OCI-LY3 (cell line): ENCODE measurements around the gene VGLL4.

ENCODE experiments used
- H2AFZ ChIP-seq: fragments of 200-600, 300-600 bp; shearing (Covaris generic); 2 replicates; pipeline ENCODE4 v1.6.0; 2014; ENCODE audit warnings: antibody characterized with exemption, low read depth, low read length
- H3K27ac ChIP-seq: fragments of 200-600, 300-600 bp; sonication (generic); 2 replicates; pipeline ENCODE4 v1.5.1; 2014; ENCODE audit warnings: mild to moderate bottlenecking, low read length, moderate library complexity, mixed read lengths
- H3K27me3 ChIP-seq: fragments of 200-600, 300-600 bp; sonication (generic); 2 replicates; pipeline ENCODE4 v1.6.1; 2014; ENCODE audit warnings: low read depth, low read length, mixed read lengths
- H3K36me3 ChIP-seq: fragments of 200-600, 300-600 bp; sonication (generic); replicated peaks from 2 replicates; pipeline ENCODE3; 2014; ENCODE audit warnings: low read depth, low read length, mixed read lengths
- H3K4me1 ChIP-seq: fragments of 300-600, 200-600 bp; sonication (generic); 2 replicates; pipeline ENCODE4 v1.6.1; 2014; ENCODE audit warnings: low read length, mixed read lengths
- H3K4me2 ChIP-seq: fragments of 200-600, 300-600 bp; sonication (generic); 2 replicates; pipeline ENCODE4 v1.6.1; 2014; ENCODE audit warnings: low read length, mixed read lengths
- H3K4me3 ChIP-seq: fragments of 300-600, 200-600 bp; sonication (generic); 2 replicates; pipeline ENCODE4 v1.5.1; 2014; ENCODE audit warnings: antibody characterized with exemption, mild to moderate bottlenecking, low read length, moderate library complexity
- H3K79me2 ChIP-seq: fragments of 300-600, 200-600 bp; shearing (Covaris generic); 2 replicates; pipeline ENCODE4 v1.6.1; 2014; ENCODE audit warnings: mild to moderate bottlenecking, low read length, mixed read lengths
- H3K9ac ChIP-seq: fragments of 300-600, 200-600 bp; shearing (Covaris generic); 2 replicates; pipeline ENCODE4 v1.6.0; 2014; ENCODE audit warnings: mild to moderate bottlenecking, low read length, moderate library complexity
- H3K9me3 ChIP-seq: fragments of 200-600, 300-600 bp; shearing (Covaris generic); 2 replicates; pipeline ENCODE4 v1.6.1; 2014; ENCODE audit warnings: low read length, mixed read lengths; ENCODE audit not compliant: insufficient read depth
- H4K20me1 ChIP-seq: fragments of 200-600, 300-600 bp; sonication (generic); 2 replicates; pipeline ENCODE4 v1.6.1; 2016; ENCODE audit warnings: low read length, mixed read lengths; ENCODE audit not compliant: insufficient read depth
- CTCF ChIP-seq: fragments of 200-600, 300-600 bp; sonication (generic); IDR thresholded peaks from 2 replicates; pipeline ENCODE4 v1.5.1; 2014; ENCODE audit warnings: antibody characterized with exemption, low read length, low read depth
- EZH2phosphoT487 ChIP-seq: fragments of 200-600 bp; shearing (Covaris generic); IDR thresholded peaks from 2 replicates; pipeline ENCODE4 v1.6.1; 2018; ENCODE audit warnings: antibody characterized with exemption, mixed run types, low read depth

Gene VGLL4

GRCh38 chr3:11534793-11535101 lies 109.0 kb downstream of the VGLL4 start:
- Histone ChIP-seq H3K36me3 (no peaks in the 10 kb centered on the region), H3K4me1 (no peaks in the 10 kb centered on the region), H3K4me2 (no peak overlapping the region), H3K79me2 (no peaks in the 10 kb centered on the region), H2AFZ (no peak overlapping the region), H3K9ac (no peak overlapping the region), H3K9me3 (no peaks in the 10 kb centered on the region), H3K27ac (no peak overlapping the region), H3K27me3 (no peaks in the 10 kb centered on the region), H3K4me3 (no peak overlapping the region), H4K20me1 (no peaks in the 10 kb centered on the region)
- TF ChIP-seq CTCF (no peak), EZH2phosphoT487 (no peak)

GRCh38 chr3:11534011-11534792 lies 109.5 kb downstream of the VGLL4 start:
- Histone ChIP-seq H3K9me3 (no peaks in the 10 kb centered on the region), H3K9ac (no peak overlapping the region), H3K27me3 (no peaks in the 10 kb centered on the region), H3K4me2 (no peak overlapping the region), H3K4me1 (no peaks in the 10 kb centered on the region), H2AFZ (no peak overlapping the region), H4K20me1 (no peaks in the 10 kb centered on the region), H3K27ac (no peak overlapping the region), H3K79me2 (no peaks in the 10 kb centered on the region), H3K4me3 (no peak overlapping the region), H3K36me3 (no peaks in the 10 kb centered on the region)
- TF ChIP-seq EZH2phosphoT487 (no peak), CTCF (no peak)

GRCh38 chr3:11532931-11533391 lies 110.8 kb downstream of the VGLL4 start:
- Histone ChIP-seq H3K9me3 (no peaks in the 10 kb centered on the region), H3K9ac (no peak overlapping the region), H3K36me3 (no peaks in the 10 kb centered on the region), H4K20me1 (no peaks in the 10 kb centered on the region), H3K27ac (no peak overlapping the region), H3K4me1 (no peaks in the 10 kb centered on the region), H3K4me2 (no peak overlapping the region), H3K4me3 (no peak overlapping the region), H3K79me2 (no peaks in the 10 kb centered on the region), H3K27me3 (no peaks in the 10 kb centered on the region), H2AFZ (no peak overlapping the region)
- TF ChIP-seq EZH2phosphoT487, result no peak
- no peak for TF ChIP-seq CTCF

DNA sequence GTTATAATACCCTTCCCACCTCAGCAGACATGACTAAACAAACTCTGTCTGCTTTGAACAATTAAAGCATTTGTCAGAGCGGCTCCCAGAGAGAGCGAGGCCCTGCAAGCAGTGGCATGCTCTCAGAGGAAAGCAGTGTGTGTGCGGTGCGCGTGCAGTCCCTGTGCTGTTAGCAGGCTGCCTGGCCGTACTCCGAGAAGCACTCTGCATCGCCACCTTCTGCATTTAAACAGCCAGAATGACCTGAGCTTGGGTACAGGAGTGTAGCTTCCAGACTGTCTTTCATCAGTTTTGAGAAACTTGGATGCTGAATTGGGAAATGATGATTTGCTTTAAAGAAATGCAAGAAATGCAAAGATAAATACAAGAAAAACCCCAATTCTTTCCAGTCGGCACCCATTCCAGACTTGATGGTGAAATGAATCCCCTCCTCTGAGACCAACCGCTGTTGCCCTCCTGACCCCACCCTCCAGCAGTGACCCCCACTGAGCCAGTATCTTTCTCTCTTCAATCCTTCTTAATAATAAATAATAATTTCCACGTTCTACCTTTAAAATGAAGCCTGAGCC lies 113.5 kb downstream of the VGLL4 start:
- Histone ChIP-seq H3K27me3 (no peaks in the 10 kb centered on the region), H3K36me3 (no peaks in the 10 kb centered on the region), H3K79me2 (no peaks in the 10 kb centered on the region), H2AFZ (no peak overlapping the region), H3K4me2 (no peak overlapping the region), H4K20me1 (no peaks in the 10 kb centered on the region), H3K9ac (no peak overlapping the region), H3K4me3 (no peak overlapping the region), H3K9me3 (no peaks in the 10 kb centered on the region), H3K27ac (no peak overlapping the region), H3K4me1 (no peaks in the 10 kb centered on the region)
- no peak for TF ChIP-seq EZH2phosphoT487
